PC-9 (cell line): ENCODE results near the gene ZCRB1.

Experiments used
- EZH2 ChIP-seq: fragments of 200-600 bp; sonication (generic); IDR thresholded peaks from 2 replicates; pipeline ENCODE4 v1.8.0; 2017; ENCODE audit warnings: antibody characterized with exemption, low read depth
- TF ChIP-seq, protein P1 (sequence below): fragments of 200-600 bp; sonication (generic); conservative IDR thresholded peaks from 2 replicates; pipeline ENCODE4 v1.6.1; 2017; ENCODE audit warnings: mixed run types, antibody characterized with exemption, mild to moderate bottlenecking, moderate library complexity

DNA sequence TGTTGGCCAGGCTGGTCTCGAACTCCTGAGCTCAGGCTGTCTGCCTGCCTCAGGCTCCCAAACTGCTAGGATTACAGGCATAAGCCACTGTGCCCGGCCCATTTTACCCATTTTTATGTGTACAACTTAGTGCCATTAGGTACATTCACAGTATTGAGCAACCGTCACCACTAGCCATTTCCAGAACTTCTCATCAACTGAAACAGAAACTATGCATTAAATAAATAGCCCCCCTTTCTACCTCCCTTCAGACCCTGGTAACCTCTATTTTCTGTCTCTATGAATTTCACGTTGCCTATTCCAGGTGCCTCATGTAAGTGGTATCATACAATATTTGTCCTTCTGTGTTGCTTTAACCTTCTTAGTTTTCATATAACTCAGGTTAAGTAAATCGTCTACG, 15.9 kb downstream of the ZCRB1 start:
- TF ChIP-seq, protein P1, sequence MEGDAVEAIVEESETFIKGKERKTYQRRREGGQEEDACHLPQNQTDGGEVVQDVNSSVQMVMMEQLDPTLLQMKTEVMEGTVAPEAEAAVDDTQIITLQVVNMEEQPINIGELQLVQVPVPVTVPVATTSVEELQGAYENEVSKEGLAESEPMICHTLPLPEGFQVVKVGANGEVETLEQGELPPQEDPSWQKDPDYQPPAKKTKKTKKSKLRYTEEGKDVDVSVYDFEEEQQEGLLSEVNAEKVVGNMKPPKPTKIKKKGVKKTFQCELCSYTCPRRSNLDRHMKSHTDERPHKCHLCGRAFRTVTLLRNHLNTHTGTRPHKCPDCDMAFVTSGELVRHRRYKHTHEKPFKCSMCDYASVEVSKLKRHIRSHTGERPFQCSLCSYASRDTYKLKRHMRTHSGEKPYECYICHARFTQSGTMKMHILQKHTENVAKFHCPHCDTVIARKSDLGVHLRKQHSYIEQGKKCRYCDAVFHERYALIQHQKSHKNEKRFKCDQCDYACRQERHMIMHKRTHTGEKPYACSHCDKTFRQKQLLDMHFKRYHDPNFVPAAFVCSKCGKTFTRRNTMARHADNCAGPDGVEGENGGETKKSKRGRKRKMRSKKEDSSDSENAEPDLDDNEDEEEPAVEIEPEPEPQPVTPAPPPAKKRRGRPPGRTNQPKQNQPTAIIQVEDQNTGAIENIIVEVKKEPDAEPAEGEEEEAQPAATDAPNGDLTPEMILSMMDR: no peak
- no peak for TF ChIP-seq EZH2
